Kidney (tissue), 14 donors: Measurements from ENCODE around the gene CSTPP1. TPM values are rescaled to one million over a fixed set of nuclear protein-coding genes. Genes with fewer than 3 reads are reported as not detected.

Experiments used
- DNase-seq, 5 donors: peaks; one replicate each; pipeline ENCODE4 v3.0.0-alpha.2; 2013 to 2020
- FAIRE-seq: peaks from 2 replicates; lab custom pipeline; 2012; peaks lifted over from hg19 to GRCh38; lab: Jason Lieb, UNC
- H3K27ac ChIP-seq, 2 donors: one replicate each; pipeline ENCODE4 v1.7.0; 2013; ENCODE audit warnings: low read depth in 2 of 2, low read length in 2 of 2, inconsistent platforms in 1 of 2
- H3K27me3 ChIP-seq: one replicate; pipeline ENCODE4 v1.7.1; 2013; ENCODE audit warnings: low read length, inconsistent platforms; ENCODE audit not compliant: control insufficient read depth, insufficient read depth
- H3K36me3 ChIP-seq, 3 donors: one replicate each; pipeline versions ENCODE4 v1.7.0 to v1.7.1; 2013; ENCODE audit warnings: low read length in 3 of 3, control low read depth in 1 of 3, inconsistent platforms in 1 of 3; ENCODE audit not compliant: insufficient read depth in 3 of 3, control insufficient read depth in 2 of 3
- H3K4me1 ChIP-seq, 3 donors: one replicate each; pipeline versions ENCODE4 v1.7.0 to v1.7.1; 2013; ENCODE audit warnings: low read length in 3 of 3, inconsistent platforms in 1 of 3, low read depth in 1 of 3; ENCODE audit not compliant: control insufficient read depth in 2 of 3, insufficient read depth in 2 of 3
- H3K4me3 ChIP-seq, 3 donors: one replicate each; pipeline versions ENCODE4 v1.7.0 to v1.8.1; 2013; ENCODE audit warnings: low read length in 3 of 3, control low read depth in 1 of 3, inconsistent platforms in 1 of 3
- H3K9ac ChIP-seq, 3 donors: one replicate each; pipeline versions ENCODE4 v1.7.0 to v1.7.1; 2013; ENCODE audit warnings: low read length in 3 of 3, control low read depth in 1 of 3, inconsistent platforms in 1 of 3
- H3K9me3 ChIP-seq, 3 donors: one replicate each; pipeline versions ENCODE4 v1.7.0 to v1.7.1; 2013; ENCODE audit warnings: low read length in 3 of 3, control low read depth in 1 of 3, inconsistent platforms in 1 of 3; ENCODE audit not compliant: control insufficient read depth in 2 of 3, insufficient read depth in 1 of 3
- intact Hi-C: fragments of 100-400 bp; cut with DNase I; formaldehyde crosslinking; loops from one replicate; pipeline ENCODE4 v1.11.1; 2022
- polyA plus RNA-seq: library from polyadenylated mRNA; stranded (reverse); fragments of 350-450 nt; fragmentation: Illumina TruSeq; extraction: RNeasy Lipid Tissue Mini Kit (QIAGEN cat#74804); gene quantifications from one replicate; pipeline ENCODE4 v1.2.3, GENCODE V29; 2014; ENCODE audit warnings: low read depth, low replicate concordance; ENCODE audit not compliant: insufficient read depth
- total RNA-seq: library from RNA; stranded (reverse); fragmentation: NEBNext Ultra II Directional; extraction: Animal tissue kit (Norgen Biotek cat#: 25700); gene quantifications from one replicate; pipeline ENCODE4 v1.2.1, GENCODE V29; 2021
- TF ChIP-seq, protein P1 (sequence below): IDR thresholded peaks from 3 replicates; pipeline ENCODE4 v1.5.1; 2012; ENCODE audit warnings: mild to moderate bottlenecking, moderate library complexity, borderline replicate concordance; ENCODE audit not compliant: insufficient read depth; ENCODE audit errors: extremely low read depth
- donor health status: control.
- donor health status: control.
- donor health status: control.
- donor health status: control.
- donor health status: control.
- donor health status: DM: yes; HTN: yes; CAD: no.
- donor health status: Normal renal cell carcinoma (clear cell type).

The CSTPP1 gene
- total and polyA plus RNA-seq, 2 donors from 2014 or later = 37.4 to 50.3 TPM

DNA sequence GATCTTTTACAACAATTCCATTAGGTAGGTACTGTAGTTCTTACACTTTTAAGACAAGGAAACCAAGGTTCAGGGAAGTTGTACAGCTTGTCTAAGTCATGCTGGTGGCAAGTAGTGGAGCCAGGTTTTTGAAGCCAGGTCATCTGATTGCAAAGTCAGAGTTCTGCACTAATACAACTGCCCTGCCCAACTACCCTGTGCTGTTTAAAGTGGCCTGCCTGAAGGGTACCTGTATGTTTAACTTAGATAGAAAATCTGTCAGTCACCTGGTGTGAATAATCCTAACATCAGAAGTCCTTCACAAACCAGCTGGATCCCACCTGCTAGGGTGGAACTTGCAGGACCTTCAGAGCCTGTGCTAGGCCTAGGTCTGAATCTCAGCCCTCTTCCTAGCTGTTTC is 195.9 kb downstream of the CSTPP1 start:
- no peak for FAIRE-seq
- Histone ChIP-seq H3K27ac (no peak overlapping the region), H3K9me3 (no peaks in the 10 kb centered on the region), H3K27me3 (no peaks in the 10 kb centered on the region), H3K9ac (no peak overlapping the region), H3K4me3 (no peak overlapping the region), H3K36me3 (peaks cover 0 to 1% (median 0%) of the 10 kb centered on the region in 3 donors), H3K4me1 (peaks cover 0 to 2% (median 0%) of the 10 kb centered on the region in 3 donors)
- intact Hi-C loops = no loop called here
- no peak for DNase-seq
- TF ChIP-seq, protein P1, sequence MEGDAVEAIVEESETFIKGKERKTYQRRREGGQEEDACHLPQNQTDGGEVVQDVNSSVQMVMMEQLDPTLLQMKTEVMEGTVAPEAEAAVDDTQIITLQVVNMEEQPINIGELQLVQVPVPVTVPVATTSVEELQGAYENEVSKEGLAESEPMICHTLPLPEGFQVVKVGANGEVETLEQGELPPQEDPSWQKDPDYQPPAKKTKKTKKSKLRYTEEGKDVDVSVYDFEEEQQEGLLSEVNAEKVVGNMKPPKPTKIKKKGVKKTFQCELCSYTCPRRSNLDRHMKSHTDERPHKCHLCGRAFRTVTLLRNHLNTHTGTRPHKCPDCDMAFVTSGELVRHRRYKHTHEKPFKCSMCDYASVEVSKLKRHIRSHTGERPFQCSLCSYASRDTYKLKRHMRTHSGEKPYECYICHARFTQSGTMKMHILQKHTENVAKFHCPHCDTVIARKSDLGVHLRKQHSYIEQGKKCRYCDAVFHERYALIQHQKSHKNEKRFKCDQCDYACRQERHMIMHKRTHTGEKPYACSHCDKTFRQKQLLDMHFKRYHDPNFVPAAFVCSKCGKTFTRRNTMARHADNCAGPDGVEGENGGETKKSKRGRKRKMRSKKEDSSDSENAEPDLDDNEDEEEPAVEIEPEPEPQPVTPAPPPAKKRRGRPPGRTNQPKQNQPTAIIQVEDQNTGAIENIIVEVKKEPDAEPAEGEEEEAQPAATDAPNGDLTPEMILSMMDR = no peak

DNA sequence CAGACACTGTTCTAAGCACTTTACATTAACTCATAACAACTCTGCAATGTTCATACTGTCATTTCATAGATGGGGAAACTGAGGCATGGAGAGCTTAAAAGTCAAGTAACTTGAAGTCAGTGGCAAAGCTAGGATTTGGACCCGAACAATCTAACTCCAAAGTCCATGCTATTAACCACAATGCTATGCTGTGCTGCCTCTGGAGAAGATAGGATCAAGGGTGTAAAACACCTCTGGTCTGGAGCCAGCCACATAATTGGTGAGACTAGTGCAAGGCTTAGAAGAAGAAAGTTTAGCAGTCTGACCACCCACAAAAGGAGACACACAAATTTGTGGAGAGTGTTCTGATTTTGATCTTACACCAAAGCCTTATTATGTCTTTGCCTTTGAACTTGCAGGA is 196.4 kb downstream of the CSTPP1 start:
- no peak overlapping the region for H3K4me3 ChIP-seq
- H3K4me1 ChIP-seq = peaks cover 0 to 2% (median 0%) of the 10 kb centered on the region in 3 donors
- H3K36me3 ChIP-seq = peaks cover 0 to 6% (median 4%) of the 10 kb centered on the region in 3 donors
- no peak for FAIRE-seq
- DNase-seq = no peak
- H3K27ac ChIP-seq = no peak overlapping the region
- intact Hi-C loops = no loop called here
- no peaks in the 10 kb centered on the region for H3K27me3 ChIP-seq
- TF ChIP-seq, protein P1 = no peak
- H3K9me3 ChIP-seq = no peaks in the 10 kb centered on the region
- no peak overlapping the region for H3K9ac ChIP-seq

DNA sequence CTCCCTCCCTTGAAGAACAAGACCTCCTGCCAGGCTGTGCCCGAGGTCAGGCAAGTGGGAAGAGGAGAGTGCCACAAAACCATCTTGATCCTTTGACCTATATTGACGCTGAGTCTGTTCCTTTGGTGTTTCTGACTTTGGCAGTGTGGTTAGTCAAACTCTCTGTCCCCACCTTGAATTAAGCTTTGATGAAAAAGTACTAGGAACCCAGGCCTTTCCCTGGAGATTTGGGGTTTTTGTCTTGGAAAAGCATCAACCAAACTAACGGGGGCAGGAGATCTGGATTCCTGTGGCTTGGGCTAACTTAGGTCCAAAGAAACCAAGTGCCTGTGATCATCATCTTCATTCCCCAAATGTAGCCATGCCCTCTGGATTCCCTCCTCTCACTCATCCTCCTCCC is 199.8 kb downstream of the CSTPP1 start:
- no peak overlapping the region for H3K27ac ChIP-seq
- peaks cover 0 to 10% (median 7%) of the 10 kb centered on the region in 3 donors for H3K36me3 ChIP-seq
- DNase-seq = no peak
- H3K4me3 ChIP-seq = no peak overlapping the region
- FAIRE-seq = no peak
- no peak overlapping the region for H3K9ac ChIP-seq
- peaks cover 0 to 2% (median 0%) of the 10 kb centered on the region in 3 donors for H3K4me1 ChIP-seq
- intact Hi-C loops = no loop called here
- H3K27me3 ChIP-seq = no peaks in the 10 kb centered on the region
- no peaks in the 10 kb centered on the region for H3K9me3 ChIP-seq
- TF ChIP-seq, protein P1 = no peak

DNA sequence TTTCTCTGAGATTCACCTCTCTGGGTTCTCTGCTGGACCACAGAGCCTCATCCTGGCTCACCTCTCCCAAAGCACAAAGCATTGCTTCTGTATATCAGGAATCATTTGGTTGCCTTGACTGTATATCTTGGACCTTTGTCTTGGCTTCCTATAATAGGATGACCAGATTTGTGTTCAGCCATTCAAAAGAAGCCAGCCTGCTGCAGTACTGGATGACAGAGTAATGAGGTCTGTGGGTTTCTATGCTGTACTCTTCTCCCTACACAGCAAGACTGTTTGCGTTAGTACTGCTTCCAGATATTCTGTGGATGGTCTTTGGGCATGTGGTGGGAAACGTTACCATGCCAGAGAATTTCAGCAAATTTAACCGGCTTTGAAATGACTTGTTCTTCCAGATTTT is 200.4 kb downstream of the CSTPP1 start:
- TF ChIP-seq, protein P1 = no peak
- Histone ChIP-seq H3K4me3 (no peak overlapping the region), H3K9me3 (no peaks in the 10 kb centered on the region), H3K9ac (no peak overlapping the region), H3K36me3 (peaks cover 0 to 10% (median 7%) of the 10 kb centered on the region in 3 donors), H3K27ac (no peak overlapping the region), H3K27me3 (no peaks in the 10 kb centered on the region), H3K4me1 (peaks cover 0 to 1% (median 0%) of the 10 kb centered on the region in 3 donors)
- intact Hi-C loops = no loop called here
- FAIRE-seq (no peak), DNase-seq (no peak)
